ENCODE measurements around the gene CATSPERD. TPM values are rescaled to one million over a fixed set of nuclear protein-coding genes. Genes with fewer than 3 reads are reported as not detected.

CATSPERD gene
- total RNA-seq, 4 donors from 2014 or later = not detected

GRCh38 chr19:5786593-5787408 lies 66.4 kb downstream of the CATSPERD start:
- peaks cover 5 to 7% of the 10 kb centered on the region in 2 donors for H3K4me1 ChIP-seq
- WGBS, 2 donors = 91 to 93% methylated on average over 42 to 43 of the region's 44 CpGs
- peaks cover 53 to 57% of the 10 kb centered on the region in 2 donors for H3K36me3 ChIP-seq
- H3K27ac ChIP-seq = no peak overlapping the region
- no peaks in the 10 kb centered on the region for H3K27me3 ChIP-seq
- TF ChIP-seq, protein P1, sequence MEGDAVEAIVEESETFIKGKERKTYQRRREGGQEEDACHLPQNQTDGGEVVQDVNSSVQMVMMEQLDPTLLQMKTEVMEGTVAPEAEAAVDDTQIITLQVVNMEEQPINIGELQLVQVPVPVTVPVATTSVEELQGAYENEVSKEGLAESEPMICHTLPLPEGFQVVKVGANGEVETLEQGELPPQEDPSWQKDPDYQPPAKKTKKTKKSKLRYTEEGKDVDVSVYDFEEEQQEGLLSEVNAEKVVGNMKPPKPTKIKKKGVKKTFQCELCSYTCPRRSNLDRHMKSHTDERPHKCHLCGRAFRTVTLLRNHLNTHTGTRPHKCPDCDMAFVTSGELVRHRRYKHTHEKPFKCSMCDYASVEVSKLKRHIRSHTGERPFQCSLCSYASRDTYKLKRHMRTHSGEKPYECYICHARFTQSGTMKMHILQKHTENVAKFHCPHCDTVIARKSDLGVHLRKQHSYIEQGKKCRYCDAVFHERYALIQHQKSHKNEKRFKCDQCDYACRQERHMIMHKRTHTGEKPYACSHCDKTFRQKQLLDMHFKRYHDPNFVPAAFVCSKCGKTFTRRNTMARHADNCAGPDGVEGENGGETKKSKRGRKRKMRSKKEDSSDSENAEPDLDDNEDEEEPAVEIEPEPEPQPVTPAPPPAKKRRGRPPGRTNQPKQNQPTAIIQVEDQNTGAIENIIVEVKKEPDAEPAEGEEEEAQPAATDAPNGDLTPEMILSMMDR (IDR thresholded peaks at IDR 0.05) = no peak
- TF ChIP-seq POLR2A (IDR thresholded peaks at IDR 0.05) = no peak
- no peak overlapping the region for H3K4me3 ChIP-seq (replicated peaks in 1 of 3)
- intact Hi-C loops (cut with DNase I) = no loop called here
- no peak for DNase-seq
- H3K9me3 ChIP-seq = no peaks in the 10 kb centered on the region

GRCh38 chr19:5787409-5788182 lies 67.2 kb downstream of the CATSPERD start:
- 95 to 96% methylated on average over 20 to 38 of the region's 39 CpGs for WGBS, 2 donors
- no peak for DNase-seq

DNA sequence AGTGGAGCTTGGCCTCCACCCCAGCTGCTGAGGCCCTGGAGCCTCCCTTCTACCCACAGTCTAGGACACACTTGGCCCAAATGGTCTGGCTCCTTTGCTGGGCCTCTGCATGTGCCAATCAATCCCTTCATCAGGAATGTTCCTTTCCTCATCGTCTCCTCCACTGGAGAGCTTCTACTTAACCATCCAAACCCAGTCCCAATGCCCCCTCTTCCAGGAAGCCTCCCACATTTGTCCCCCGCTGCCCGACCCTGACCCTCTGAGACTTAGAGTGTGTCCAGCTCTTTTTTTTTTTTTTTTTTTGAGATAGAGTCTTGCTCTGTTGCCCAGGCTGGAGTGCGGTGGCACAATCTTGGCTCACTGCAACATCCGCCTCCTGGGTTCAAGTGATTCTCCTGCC lies 68.0 kb downstream of the CATSPERD start:
- Histone ChIP-seq H3K36me3 (peaks cover 53 to 57% of the 10 kb centered on the region in 2 donors), H3K9me3 (no peaks in the 10 kb centered on the region), H3K27ac (no peak overlapping the region), H3K27me3 (no peaks in the 10 kb centered on the region), H3K4me3 (replicated peaks in 1 of 3) (no peak overlapping the region), H3K4me1 (peaks cover 5 to 7% of the 10 kb centered on the region in 2 donors)
- 94 to 98% methylated on average over 5 of the region's 5 CpGs for WGBS, 2 donors
- TF ChIP-seq, protein P1 (IDR thresholded peaks at IDR 0.05) = no peak
- no peak for TF ChIP-seq POLR2A (IDR thresholded peaks at IDR 0.05)
- DNase-seq = no peak
- intact Hi-C loops (cut with DNase I) = no loop called here

More at GRCh38 chr19:5787409-5788182, 67.2 kb downstream of the CATSPERD start:
- Histone ChIP-seq H3K36me3 (peaks cover 53 to 57% of the 10 kb centered on the region in 2 donors), H3K4me1 (peaks cover 5 to 7% of the 10 kb centered on the region in 2 donors), H3K27ac (no peak overlapping the region), H3K9me3 (no peaks in the 10 kb centered on the region), H3K27me3 (no peaks in the 10 kb centered on the region), H3K4me3 (replicated peaks in 1 of 3) (no peak overlapping the region)
- TF ChIP-seq, protein P1 (IDR thresholded peaks at IDR 0.05) = no peak
- no peak for TF ChIP-seq POLR2A (IDR thresholded peaks at IDR 0.05)
- intact Hi-C loops (cut with DNase I) = no loop called here

DNA sequence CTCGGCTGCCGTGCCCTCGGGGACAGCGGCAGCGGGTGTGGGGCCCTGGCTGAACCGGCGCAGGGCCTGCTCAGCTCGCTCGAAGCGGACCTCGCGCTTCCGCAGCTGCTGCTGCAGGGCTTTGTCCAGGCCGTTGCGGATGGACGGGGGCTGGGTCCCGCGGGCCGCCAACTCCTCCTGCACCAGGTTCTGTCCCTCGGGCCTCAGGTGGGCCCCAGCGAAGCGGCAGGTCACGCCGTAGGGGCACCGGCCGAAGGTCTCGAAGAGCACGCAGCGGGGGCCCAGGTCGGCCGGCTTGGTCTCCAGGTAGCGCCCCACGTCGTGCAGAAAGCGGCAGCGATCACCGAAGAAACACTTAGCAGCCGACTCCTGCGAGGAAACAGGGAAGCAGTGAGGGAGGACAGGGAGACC lies 68.9 kb downstream of the CATSPERD start:
- WGBS, 2 donors = 96 to 97% methylated on average over 24 to 27 of the region's 39 CpGs
- intact Hi-C loops (cut with DNase I) = no loop called here
- Histone ChIP-seq H3K4me3 (replicated peaks in 1 of 3) (no peak overlapping the region), H3K9me3 (no peaks in the 10 kb centered on the region), H3K27ac (no peak overlapping the region), H3K36me3 (peaks cover 53 to 55% of the 10 kb centered on the region in 2 donors), H3K27me3 (no peaks in the 10 kb centered on the region), H3K4me1 (peaks cover 5 to 7% of the 10 kb centered on the region in 2 donors)
- no peak for TF ChIP-seq POLR2A (IDR thresholded peaks at IDR 0.05)
- TF ChIP-seq, protein P1 (IDR thresholded peaks at IDR 0.05) = no peak
- no peak for DNase-seq
